Erythroblast (primary cell): ENCODE measurements around the gene HCFC2.

Experiments used
- GATA1 ChIP-seq: IDR thresholded peaks from 2 replicates; pipeline ENCODE4 v1.6.1; 2011; ENCODE audit warnings: low read depth, mild to moderate bottlenecking, control low read depth, low read length, moderate library complexity
- POLR2A ChIP-seq: IDR thresholded peaks from 2 replicates; pipeline ENCODE4 v1.6.1; 2011; ENCODE audit warnings: mild to moderate bottlenecking, low read length

- no peak for TF ChIP-seq POLR2A
- no peak for TF ChIP-seq GATA1
Measured at GRCh38 chr12:104080764-104081163, 16.4 kb downstream of the HCFC2 start.
